ENCODE measurements around the gene MYO1E.
"Not testable (repeated sequence)": the region's sequence is repeated elsewhere in the genome, so short reads cannot be mapped to it uniquely, and the experiment has no call there.

MYO1E gene

DNA sequence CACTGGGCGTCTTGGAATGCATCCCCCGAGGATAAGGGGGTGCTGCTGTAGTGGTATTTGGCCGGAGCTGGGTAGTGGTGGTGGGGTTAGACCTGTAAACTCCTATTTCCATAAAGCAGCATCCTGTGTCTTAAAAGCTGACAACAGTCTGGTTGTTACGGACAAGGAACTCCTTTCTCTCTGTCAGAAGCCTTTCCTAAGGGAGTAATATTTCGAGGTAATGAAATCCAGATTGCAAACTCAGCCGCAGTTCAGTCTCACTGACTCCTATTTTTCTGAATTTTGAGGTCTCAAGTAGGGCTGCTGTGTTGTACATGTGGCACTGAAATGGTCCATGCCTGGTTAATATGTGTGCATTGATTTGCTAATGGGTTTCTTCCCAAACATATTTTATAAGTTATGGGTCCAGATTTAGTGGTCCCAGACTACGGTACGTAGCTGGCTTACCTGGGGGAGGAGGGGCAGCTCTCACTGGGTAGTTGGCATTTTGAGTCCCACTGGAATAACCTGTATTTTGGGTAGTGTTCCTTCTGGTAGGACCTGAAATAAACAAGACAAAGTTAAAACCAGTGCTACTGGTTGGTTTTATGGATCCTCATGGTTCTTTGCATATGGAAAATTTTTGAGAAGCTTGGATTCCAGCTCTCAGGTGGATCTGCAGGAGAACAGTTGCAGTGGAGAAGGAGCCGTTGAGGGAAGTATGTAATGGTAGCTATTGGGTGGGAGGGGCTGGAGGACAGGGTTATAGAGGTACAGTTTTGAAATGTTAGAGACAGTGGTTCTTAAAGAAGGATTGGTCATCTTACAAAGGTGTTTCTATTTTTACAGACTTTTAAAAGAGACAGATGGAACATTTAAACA lies 214.6 kb downstream of the MYO1E start:
- peak; percentile 49 for DNase-seq

DNA sequence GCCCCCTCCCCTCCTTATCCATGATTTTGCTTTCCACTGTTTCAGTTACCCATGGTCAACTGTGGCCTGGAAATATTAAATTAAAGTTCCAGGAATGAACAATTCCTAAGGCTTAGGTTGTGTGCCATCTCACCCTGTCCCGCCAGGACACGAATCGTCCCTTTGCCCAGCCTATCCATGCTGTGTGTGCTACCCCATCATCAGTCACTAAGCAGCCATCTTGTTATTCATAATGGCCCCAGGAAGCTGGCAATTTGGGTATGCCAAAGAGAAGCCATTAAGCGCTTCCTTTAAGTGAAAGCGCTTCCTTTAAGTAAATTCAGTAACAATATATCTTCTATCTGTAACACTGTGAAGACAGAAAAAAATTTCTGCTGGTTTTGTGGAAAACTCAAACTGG lies 215.3 kb downstream of the MYO1E start:
- DNase-seq: no peak

DNA sequence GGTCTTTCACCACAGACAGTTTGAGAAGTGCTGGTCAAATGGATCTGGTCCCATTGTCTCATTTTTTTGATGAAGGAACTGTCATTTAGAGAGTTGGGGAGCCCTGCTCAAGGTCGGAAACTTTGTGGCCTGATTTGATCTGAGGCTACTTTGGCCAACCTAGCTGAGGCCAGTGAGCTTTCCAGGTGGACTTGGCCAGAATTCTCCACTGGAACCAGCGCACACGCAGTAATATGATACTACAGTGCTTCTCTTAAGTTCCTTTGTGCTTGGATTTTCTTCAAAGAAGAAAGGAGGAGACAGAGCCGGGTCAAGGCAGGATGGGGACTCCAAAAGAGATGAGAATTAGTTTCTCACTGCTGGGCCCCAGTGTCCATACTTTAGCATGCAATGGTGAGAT lies 217.2 kb downstream of the MYO1E start:
- DNase-seq: no peak

DNA sequence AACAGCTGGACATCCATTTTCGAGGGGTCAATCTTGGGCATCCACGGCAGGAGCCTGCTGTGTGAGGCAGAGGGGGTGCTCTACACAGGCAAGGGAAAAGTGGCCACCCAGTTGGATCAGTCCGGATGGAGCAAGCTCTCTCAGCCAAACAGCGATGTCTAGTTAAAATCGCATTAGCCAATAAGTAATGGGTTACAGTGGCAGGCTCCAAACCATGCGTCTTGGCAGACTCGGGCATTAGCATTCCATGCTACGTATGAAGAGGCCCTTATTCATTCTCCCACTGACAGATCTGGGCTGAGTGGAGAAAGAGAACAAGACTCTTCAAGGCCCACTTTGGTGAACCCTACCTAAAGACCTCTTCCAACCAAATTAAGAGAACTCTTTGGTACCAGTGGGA lies 218.4 kb downstream of the MYO1E start:
- no peak for DNase-seq

DNA sequence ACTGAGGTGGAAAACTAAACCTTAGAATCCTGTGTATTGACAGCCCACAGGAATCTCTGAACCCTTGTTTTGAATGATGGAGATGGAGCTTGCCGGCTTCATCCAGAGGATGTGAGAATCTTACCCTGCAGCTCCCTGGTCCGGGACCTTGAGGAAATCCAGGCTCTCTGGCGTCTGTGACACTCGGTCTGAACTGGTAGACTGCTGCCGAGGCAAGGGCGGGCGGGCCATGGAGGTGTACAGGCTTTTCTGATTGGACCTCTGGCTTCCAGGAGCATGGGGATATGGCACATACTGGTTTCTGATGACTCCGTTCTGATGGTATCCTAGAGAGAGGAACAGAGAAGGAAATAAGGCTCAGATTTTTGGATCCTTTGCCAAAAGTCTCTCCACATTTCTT lies 219.2 kb downstream of the MYO1E start:
- no peak for DNase-seq

DNA sequence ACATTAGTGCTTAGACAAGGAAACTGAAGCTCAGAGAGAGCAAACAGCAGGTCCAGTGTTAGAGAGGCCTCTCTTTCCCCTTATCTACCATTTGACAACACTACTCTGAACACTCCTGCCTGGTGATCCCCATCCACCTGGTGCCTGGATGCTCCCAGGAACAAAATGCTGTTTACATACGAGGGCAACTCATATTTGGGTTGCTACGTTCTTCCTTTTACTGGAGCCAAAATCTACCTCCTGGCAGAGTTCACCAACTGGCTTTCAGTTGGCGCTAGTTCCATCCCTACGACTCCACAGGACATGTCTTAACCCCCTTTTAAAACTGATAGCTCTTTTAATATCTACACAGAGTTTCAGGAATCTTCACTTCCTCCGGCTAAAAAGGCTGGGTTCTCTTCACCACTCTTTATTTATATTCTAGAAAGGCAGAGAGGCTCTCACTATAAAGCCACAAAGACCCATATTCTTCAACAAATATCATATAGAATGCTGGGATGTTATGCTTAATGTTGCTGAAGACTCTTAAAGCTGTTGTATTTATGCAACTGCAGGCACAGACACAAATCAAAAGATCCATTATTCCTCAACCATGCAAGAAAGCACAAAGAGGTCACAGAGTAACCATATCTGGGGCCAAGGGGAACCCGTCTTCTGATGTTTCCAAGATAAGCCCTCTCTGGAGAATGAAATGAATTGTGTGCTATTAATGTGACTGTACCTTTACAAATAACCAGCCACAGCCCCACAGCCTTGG lies 219.8 kb downstream of the MYO1E start:
- no peak for DNase-seq

DNA sequence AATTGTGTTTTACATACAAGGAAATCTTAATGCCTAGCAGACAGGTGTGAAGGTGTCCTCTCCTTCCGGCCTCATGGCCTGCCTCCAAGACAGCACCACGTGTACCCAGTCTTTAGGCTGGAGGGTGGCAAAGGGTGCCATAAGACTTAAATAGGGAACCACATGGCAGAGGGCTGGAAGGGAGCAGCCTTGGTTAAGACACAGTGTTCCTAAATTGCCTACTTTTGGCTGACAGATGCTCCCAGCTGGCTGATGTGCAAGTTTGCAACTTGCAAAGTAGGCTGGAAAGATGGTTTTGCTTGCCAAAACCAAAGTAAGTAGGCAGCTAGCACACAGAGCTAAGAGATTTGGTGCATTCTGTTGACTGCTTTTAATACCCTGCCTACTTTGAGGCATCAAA lies 222.5 kb downstream of the MYO1E start:
- no peak for DNase-seq

DNA sequence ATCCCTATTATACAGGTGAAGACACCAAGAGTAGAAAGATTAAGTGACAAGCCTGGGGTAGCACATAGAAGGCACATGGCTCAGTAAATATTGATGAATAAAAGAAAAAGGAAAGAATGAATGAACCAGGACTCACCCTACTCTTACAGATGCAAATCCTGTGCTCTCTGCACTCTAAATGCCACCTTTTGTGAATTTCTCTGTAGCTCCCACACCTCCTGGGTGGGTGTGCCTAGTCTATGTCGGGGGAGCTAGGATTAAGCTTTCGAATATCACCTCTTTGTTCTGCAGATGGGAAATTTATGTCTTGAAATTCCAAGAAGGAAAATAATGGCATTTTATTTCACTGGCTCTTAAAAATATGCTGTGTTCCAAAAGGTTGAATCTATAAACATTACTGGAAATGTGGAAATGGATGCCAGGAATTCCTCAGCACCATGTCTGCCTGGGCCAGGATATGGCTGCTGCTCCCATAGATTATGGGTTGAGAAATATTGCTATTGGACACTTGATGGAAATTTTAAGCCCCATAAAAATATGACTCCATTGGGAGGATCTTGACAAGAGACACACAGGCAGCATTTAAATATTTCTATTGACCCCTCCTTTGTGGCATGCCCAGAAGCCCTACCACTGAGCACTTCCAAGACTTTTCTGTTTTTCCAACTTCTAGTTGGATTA lies 224.4 kb downstream of the MYO1E start:
- DNase-seq: no peak

DNA sequence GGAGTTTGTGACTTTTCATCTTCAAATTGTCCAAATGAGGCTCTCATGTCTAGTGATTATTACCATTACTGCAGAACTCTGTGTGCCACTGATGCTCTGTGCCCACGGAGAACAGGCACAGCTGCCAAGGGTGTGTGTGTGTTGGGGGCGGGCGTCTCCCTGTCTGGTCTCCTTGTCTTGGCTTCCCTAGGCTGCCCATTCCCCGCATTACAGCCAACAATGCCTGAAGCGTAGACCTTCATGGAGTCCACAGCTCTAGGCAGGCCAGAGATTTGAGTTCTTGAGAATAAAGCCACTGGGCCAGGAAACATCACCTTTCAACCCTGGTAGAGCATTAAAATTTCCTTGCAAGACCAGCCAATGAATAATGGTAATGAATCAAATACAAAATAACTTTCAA lies 225.0 kb downstream of the MYO1E start:
- no peak for DNase-seq

DNA sequence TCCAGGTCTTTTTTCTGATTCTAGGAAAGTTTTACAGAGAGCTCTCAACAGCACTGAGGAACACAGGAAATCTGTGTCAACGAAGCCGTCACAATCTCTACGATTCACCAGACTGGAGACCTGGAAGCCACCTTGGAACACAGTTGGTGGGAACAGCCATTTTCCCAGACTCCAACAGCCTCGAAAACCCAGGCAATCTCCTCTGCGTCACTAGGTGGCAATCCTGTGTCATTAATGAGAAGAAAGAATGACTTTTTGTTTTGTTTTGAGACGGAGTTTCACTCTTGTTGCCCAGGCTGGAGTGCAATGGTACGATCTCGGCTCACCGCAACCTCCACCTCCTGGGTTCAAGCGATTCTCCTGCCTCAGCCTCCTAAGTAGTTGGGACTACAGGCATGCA lies 228.1 kb downstream of the MYO1E start:
- not testable (repeated sequence) for DNase-seq

DNA sequence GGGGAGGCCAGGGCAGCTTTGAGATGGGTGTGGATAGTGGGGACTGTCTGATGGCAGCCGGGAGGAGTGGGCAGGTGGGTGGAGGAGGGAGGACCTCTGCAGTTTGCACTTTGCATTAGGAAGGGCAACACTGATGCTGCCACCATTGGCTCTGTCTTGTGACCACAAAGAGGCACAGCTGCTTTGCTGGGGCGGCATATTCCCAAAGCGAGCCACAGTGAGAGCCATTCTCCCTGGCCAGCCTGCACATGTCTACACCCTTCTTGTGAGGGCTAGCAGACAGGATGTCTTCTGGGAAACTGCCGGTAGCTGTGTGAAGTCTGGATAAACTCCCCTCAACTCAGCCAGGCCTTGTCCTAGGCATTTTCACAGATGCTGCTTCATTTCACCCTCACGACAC lies 229.4 kb downstream of the MYO1E start:
- DNase-seq: no peak

DNA sequence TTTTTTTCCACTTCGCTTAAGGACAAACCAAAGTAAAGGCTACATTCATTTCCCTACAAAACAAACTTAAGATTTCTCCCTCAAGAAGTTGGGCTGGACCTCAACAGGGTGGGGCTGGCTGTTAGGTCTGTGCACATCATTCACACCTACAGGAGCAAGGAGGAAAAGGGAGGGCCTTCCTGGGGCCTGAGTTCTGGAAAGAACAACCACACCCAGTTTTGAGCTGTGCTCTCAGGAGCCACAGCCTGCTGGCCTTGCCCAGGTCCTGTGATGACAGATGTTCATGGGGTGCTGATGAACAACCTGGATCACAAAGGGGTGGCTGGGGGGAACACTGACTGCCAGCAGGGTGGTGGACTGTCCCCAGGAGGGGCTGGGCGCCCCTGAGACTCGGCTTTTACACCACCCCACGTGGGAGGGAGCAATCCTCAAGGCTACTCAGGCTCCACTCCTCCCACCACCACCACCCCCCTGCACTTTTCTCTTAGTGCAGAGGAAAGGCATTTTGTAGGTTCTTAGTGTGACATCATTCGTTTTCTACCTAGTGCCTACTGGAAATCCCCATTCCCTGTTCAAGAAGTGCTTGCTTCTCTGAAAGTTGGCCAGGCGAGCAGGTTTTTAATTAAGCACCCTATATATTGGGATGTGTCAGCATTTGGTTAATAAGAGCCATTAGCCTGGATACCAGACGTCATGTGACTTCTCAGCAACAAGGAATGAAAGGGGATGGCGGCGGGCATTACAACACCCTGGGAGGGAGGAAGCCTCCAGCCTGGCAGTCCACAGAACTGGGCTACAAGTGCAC lies 232.0 kb downstream of the MYO1E start:
- DNase-seq: no peak

DNA sequence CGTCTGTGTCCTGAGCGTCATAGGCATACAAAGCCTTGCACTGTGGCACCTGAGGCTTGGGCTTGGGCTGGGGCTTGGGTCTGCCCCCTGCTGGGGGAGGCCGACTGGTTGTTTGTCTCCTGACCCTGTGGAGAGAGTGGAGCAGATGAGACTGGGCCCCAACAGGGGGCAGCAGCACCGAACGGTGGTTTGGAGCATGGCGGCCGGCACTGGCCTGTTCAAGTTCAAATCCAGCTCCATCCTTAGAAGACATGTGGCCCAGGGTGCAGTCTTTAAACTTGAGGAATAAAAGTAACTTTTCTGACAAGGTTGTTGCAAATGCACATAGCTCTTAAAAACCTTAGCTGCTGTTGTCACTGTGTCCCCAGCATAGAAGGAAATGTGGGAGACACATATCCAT lies 234.4 kb downstream of the MYO1E start:
- no peak for DNase-seq

DNA sequence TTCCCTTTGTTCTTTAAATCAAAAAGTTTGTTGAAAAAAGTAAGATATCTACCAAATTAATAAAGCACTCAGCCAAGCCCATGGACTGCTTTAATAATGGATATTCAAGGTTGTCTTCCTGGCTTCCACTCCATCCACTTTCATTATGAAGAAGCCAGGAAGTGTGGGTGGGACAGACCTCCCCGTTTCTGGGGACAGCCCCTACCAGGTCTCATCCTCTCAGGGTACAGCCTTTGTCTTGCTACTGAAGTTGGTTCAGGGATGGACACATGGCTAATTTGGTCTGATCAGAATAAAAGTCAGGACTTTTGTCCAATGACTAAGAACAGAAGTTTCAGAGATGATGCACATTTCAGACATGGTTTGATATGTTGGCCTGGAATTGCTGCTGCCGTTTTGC lies 235.1 kb downstream of the MYO1E start:
- DNase-seq: no peak

DNA sequence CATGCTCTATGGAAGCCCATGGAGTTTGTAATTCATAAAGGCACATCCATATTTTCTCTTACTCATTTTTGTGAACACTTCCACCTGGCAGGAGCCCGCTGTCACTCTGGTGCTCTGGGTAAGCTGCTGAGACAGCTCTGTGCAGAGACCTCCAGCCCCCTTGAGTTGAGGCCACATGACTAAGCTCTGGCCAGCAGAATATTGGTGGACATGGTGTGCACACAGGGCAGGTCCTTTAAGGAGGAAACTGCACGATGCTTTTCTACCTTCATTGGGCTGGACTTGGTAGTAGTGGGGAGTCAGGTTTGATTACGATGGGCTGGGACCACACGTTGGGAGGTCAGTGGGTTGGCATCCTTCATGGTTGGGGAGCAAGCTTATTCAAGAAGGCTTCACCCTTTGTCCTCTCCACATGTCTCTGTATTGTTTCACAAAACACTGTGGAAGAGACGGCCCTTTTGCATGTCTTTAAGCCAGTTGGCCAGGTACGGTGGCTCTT lies 238.7 kb downstream of the MYO1E start:
- no peak for DNase-seq

DNA sequence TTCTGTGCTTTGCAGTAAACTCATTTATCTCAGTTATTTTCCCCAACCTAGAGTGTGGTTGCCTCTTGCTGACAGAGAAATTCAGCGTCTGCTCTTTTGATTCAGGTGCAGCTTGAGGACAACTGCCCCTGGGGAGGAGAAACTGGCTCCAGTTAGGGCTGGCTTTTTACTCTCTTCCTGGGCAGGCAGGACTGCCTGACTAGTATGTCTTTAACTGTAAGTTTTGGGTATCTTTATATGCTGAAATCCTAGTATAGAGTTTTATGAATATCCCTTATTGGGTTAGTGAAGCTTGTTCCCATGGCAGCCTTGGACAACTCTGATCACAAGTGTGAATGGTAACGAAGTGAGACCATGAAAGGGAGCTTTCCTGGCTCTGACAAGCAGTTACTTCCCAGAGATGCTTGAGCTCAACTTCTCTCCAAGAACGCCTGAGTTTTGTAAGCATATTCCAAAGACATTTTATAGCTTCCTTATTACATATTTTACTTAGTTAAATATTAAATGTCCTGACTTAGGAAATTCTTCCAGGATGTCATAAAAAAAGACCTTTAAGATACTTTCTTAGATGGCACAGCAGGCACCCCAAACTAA lies 240.6 kb downstream of the MYO1E start:
- no peak for DNase-seq

DNA sequence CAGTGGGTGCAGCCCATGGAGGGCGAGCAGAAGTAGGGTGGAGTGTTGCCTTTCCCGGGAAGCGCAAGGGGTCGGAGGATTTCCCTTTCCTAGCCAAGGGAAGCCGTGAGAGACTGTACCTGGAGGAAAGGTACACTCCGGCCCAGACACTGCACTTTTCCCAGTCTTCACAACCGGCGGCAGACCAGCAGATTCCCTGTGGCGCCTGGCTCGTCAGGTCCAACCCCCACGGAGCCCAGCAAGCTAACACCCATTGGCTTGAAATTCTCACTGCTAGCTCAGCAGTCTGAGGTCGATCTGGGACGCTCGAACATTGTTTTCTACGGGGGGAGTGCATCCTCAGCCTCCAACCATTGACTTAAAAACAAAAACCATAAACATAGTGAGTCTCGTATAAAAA lies 241.2 kb downstream of the MYO1E start:
- no peak for DNase-seq

DNA sequence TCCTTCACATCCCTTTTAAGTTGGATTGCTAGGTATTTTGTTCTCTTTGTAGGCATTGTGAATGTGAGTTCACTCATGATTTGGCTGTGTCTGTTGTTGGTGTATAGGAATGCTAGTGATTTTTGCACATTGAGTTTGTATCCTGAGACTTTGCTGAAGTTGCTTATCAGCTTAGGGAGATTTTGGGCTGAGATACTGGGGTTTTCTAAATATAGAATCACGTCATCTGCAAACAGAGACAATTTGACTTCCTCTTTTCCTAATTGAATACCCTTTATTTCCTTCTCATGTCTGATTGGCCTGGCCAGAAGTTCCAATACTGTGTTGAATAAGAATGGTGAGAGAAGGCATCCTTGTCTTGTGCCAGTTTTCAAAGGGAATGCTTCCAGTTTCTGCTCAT lies 245.4 kb downstream of the MYO1E start:
- DNase-seq: not testable (repeated sequence)

DNA sequence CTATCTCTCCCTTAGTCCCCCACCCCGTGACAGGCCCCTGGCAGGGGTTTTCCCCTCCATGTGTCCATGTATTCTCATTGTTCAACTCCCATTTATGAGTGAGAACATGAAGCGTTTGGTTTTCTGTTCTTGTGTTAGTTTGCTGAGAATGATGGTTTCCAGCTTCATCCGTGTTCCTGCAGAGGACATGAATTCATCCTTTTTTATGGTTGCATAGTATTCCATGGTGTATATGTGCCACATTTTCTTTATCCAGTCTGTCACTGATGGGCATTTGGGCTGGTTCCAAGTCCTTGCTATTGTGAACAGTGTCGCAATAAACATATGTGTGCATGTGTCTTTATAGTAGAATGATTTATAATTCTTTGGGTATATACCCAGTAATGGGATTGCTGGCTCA lies 247.0 kb downstream of the MYO1E start:
- not testable (repeated sequence) for DNase-seq

DNA sequence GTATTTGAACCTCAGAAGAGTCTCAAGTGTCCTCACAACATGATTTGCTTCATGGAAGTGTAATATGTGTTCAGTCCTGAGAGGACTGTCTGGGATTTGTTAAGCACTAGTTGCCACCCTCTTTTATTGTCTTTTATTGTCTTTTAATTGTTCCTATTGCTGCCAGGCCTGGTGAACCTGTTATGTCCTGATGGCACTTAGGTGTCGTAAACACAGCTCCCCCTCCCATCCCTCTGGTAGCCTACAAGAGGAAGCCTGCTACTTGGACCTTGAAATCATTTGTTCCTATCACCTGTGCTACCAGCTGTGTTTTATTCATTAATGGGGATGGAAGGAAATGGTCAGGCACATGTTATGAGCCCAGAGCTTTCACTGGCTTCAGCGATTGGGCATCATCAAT lies 248.4 kb downstream of the MYO1E start:
- no peak for DNase-seq

DNA sequence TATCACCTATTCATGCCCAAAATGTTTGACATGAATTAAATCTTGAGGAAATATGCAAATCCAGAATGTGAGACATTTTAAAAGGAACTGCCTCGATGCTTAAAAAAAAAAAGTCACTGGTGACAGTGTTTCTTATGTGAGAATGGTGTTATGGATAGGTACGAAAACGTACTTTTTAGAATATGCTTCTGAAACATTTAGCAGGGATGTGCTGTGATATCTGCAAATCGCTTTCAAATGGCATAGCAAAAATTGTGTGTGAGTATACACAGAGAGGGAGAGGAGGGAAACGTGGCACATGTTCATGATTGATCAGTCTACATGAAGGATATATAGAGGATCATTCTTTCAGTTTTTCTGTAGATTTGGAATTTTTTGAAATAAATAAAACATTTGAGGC lies 251.7 kb downstream of the MYO1E start:
- no peak for DNase-seq

DNA sequence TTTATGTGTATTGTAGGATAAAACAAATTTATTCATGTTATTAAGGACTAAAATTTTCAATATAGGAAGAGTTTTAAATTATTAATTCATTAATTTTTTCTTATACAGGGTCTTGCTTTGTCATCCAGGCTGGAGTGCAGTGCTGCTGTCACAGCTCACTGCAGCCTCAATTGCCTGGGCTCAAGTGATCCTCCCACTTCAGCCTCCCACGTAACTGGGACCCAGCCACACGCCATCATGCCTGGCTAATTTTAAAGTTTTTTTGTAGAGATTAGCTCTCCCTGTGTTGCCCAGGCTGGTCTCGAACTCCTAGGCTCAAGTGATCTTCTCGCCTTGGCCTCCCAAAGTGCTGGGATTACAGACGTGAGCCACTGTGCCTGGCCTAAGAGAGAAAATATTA lies 253.0 kb downstream of the MYO1E start:
- DNase-seq: no peak

Data from NCI-H187 treated with DMSO at 0.1 percent for 48 hours (cell line).